HG02759 (cell line): ENCODE data around the gene AQP9.
"Not testable (repeated sequence)": the region's sequence is repeated elsewhere in the genome, so short reads cannot be mapped to it uniquely, and the experiment has no call there.

Source experiments
- ATAC-seq: cut with Tn5 transposase; IDR thresholded peaks from one replicate; pipeline ENCODE4 v1.9.1; 2021; ENCODE audit warnings: mild to moderate bottlenecking, moderate library complexity; ENCODE audit not compliant: unreplicated experiment

Gene AQP9, protein sequence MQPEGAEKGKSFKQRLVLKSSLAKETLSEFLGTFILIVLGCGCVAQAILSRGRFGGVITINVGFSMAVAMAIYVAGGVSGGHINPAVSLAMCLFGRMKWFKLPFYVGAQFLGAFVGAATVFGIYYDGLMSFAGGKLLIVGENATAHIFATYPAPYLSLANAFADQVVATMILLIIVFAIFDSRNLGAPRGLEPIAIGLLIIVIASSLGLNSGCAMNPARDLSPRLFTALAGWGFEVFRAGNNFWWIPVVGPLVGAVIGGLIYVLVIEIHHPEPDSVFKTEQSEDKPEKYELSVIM

DNA sequence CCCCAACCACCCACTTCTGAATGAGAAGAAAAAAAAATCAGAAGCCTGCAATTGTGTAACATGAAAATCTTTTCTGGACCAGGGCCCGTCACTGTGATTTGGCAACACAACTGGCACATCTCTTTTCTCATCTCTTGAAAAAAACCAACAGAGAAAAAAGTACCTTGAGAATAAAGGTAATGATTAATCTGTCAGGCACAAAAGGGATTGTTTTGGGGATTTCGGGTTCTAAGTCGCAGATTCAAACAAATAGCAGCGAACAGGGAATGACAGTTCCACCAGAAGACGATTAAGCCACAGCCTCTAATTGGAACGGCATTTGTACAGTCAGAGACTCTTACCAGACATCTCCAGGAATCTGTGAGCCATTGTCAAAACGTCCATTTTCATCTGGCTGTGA lies at the start of gene AQP9:
Gene AQP9 (plus strand): TSS at position 276 of the 400 bp plus-strand sequence. CDS start 185 bp downstream, outside the sequence.
- ATAC-seq = no peak

DNA sequence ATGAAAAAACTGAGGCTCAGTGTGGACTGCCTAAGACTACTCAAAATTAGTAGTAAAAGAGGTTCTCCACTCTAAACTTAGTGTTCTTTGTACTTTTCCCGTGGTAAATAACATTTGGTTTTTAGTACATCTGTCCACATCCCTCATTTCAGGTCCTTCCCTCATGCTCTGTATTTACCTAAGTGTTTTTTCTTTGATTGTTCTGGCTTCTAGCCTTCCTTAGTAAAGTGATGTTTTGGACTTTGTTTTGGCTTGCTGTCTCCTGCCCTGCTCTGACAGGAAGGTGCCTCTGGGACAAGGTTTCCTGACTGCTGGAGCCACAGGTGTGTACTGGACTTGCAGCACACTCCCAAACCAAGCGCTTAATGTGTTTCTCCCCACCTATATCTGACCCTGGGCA lies 42.8 kb upstream of the AQP9 start:
- ATAC-seq = no peak

DNA sequence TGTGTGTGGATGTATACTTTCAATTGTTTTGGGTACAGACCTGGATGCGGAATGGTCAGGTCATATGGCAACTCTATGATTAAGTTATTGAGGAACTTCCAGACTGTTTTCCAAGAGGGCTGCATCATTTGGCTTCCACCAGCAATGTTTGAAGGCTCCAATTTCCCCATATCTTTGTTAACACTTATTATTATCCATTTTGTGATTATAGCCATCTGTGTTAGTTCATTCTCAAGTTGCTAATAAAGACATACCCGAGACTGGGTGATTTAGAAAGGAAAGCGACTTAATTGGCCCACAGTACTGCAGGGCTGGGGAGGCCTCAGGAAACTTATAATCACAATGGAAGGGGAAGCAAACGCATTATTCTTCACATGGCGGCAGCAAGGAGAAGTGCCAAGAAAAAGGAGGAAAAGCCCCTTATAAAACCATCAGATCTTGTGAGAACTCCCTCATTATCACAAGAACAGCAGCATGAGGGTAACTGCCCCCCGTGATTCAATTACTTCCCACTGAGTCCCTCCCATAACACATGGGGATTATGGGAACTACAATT lies 41.6 kb upstream of the AQP9 start:
- no peak for ATAC-seq

DNA sequence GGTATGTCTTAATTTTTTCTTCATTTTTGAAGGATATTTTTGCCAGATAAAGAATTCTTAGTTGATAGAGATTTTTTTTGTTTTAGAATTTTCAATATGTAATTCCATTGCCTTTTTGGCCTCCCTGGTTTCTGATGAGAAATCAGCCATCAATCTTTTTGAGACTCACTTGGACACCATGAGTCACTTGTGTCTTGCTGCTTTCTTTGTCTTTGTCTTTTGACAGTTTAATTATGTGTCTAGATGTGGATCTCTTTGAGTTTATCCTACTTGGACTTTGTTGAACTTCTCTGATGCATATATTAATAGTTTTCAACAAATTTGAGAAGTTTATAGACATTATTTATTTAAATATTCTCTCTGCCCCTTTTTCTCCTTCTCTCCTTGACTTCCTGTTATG lies 34.7 kb upstream of the AQP9 start:
- ATAC-seq = no peak

DNA sequence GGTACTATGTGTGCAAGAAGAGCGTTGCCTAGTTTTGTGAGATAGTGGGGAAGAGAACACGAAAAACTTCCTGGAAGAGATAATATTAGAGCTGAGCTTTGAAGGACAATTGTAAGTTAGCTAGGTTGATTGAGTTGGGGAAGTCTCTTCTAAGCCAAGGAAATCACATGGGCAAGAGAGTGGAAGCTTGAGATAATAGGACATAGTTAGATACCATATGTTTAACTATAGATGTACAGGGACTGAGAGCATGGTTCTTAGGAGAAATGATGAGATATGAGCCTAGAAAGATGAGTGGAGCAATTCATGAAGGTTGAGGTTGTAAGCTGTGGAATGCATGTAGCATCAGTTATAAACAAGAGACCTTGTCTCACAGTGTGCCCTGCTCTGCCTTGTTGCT lies 30.1 kb upstream of the AQP9 start:
- no peak for ATAC-seq

DNA sequence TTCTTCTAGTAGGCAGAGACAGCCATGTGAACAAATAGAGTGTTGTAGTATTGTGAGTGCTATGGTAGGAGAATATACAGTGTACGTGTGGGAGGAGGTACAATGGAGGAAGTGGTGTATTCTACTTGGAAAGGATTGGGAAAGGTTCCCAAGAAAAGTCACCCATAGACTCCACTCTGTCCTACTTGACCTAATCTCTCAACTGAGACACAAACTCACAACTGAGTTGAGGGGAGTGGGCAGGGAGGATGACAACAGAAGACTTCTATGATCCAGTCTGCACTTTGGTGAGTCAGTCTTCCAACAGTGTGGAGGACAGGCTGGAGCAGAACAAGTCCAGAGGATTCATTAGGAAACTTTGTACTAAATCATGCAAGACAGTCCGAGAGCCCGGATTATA lies 28.8 kb upstream of the AQP9 start:
- no peak for ATAC-seq

DNA sequence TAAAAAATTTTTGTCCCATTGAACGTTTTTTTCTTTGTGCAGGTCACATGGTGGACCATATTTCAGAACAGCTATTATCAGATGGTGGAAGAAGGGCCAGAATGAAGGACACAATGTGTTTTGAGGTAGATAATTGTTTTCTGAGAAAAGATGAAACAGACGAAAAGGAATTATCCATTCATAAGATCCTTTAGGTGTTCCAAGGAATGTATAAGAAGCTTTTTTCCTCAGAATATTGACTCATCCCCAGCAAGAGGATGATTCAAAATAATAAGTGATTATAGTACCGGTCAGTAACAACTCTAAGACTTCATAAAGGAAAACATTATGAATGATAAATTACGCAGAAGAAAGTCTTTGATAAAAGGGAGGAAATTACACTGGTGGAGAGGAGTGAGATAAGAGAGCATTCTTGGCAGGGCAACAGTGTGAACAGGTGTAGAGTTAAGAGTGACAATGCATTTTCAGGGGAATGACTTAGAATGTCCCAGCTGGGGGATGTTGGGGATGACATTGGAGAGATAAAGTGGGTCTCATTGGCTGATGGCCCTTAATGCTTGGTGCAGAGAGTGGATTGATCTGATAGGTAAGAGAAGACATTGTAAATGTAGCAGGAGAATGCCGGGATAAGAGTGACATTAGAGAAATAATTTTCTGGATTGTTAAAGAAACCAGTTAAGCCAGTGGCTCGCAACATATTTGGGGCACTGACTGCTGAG lies 27.0 kb upstream of the AQP9 start:
- no peak for ATAC-seq

DNA sequence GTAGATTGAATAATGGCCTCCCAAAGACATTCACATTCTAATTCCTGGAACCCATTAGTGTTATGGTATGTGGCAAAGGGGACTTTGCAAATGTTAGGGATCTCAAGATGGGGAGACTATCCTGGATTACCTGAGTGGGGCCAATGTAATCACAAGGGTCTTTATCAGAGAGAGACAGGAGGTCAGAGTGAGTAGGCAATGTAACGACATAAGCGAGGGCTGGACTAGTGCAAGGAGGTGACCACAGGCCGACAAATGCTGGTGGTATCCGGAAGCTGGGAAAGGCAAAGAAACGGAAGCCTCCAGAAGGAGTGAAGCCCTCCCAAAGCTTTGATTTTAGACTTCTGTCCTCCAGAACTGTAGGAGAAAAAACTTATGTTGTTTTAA lies 26.5 kb upstream of the AQP9 start:
- no peak for ATAC-seq

DNA sequence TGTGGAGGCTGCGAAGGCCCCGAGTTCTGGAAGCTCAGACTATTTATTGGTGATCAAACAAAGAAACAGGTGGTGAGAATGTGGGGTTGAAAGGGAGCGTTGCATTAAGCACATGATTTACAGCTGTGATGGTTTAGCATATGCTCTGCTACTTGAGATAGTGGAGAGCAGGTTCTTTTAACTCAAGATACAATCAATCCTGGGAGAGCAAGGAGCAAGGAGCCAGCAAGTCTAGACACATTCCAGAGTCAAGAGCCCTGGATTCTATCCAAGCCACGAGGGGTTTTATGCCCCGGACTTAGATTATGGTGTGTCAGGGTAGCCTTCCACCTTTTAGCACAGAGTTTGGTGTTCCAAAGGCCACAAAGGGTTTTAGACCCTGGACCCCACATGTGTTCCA lies 24.8 kb upstream of the AQP9 start:
- not testable (repeated sequence) for ATAC-seq

DNA sequence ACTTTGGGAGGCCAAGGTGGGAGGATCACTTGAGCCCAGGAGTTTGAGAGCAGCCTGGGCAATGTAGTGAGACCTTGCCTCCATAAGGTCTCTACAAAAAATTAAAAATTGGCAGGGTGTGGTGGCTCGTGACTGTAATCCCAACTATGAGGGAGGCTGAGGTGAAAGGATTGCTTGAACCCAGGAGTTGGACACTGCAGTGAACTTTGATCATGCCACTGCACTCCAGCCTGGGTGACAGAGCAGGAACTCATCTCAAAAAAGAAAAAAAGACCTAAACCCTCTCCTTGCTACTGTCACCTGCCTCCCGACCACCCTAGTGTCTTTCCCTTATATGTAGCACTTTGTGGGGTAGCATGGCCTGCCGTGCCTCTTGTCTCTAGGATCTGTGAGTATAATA lies 23.8 kb upstream of the AQP9 start:
- ATAC-seq = no peak

DNA sequence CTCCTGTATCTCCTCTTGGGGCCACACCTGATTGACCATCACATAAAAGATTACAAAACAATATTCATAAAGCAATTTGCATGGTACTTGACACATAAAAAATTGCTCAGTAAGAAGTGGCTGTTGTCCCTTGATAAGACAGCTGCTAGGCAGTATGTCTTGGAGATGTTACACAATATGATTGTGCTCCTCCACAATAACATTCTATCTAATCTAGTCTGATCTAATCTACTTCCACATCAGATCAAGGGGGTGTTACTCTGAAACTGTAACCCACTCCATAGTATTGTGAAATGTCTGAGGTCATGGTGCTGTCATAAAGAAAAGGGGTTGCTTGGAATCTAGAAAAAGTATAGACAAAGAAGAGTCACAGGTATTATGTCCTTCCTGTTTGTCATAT lies 23.4 kb upstream of the AQP9 start:
- ATAC-seq = no peak

DNA sequence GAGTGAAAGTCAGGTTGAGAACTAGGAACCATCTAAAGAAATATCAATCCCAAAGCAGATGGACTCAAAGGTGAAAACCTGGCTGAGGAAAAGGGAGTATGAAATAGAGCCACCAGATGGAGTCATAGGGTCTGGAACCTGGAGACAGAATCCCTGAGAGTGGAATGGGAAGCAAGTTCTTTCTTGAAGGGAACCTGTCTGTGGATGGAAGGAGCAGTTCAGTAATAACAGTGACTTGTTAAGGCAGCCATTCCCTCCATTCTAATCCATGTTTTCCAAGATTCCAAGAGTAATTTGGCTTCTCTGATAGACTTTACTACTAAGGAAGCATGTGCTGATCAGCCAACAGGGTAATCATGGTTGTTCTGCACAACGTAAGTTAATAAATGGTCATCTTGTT lies 22.5 kb upstream of the AQP9 start:
- ATAC-seq = no peak

DNA sequence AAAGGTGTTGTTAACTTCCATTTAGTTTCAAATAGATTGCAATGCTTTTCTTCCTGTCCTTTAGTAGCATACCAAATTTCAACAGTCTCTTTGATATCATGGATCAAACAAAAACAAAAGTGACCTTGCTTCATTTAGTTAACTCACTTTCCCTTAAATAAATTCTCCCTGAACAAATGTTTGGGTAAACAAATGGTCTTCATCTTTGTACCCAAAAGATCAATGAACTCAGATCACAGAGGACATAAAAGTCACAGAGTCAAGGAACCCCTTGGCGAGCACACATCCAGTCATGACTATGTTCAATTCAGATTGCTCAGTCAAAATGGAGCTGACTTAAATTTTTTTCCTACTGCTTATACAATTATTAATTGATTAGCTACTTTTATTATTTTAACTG lies 20.6 kb upstream of the AQP9 start:
- ATAC-seq = no peak

DNA sequence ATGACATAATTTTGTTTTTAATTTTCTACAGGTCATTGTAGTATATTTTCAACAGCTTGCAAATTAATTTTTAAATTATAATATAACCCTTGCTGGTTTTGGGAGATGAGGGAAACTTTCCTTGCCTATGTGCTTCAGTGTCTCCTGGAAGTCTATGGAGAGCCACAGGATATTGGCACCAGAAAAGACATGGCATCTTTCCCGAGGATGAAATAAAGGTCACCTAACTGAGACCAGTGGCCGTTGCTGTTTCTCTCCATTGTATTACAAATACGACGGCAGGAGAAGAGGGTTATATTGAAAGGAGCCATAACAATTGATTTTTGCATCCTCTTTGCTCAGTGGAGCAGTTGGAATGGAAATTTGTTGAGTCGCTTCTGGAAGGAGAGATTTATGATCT lies 19.9 kb upstream of the AQP9 start:
- ATAC-seq = no peak

DNA sequence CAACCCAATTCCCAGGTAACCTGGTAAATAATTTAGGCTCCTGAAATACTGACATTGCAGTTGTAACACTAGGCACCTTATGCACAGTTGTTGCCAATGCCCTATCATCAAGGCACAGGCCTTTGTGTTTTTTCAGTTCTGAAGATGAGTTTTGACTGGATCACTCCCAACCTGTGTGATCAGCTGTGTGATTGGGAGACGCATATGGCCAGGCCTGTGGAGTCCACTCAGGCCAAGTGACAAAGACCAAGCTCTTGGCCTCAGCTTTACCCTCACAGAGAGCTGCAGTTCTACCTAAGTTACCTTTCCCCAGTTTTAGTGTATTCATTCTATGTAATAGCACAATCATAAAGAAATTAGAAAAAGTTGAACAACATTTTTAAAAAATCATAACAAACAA lies 19.2 kb upstream of the AQP9 start:
- no peak for ATAC-seq

DNA sequence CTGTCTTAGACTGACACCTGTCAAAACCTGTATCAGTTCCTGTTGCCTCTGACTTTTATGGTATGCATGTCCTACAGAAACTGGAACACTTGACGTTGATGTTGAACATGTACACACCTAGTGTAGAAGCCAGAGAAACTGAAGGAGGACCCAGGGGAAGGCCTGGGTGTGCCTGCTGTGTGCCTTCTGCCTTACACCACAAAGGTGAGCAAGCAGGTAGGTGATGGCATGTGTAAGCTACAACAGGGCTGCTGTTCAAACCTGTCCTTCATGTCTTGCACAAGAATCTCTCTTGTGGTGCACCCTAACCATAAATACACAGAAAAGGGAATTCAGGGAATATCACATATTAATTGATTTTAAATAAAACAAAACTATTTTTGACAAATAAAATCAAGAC lies 13.6 kb upstream of the AQP9 start:
- no peak for ATAC-seq

DNA sequence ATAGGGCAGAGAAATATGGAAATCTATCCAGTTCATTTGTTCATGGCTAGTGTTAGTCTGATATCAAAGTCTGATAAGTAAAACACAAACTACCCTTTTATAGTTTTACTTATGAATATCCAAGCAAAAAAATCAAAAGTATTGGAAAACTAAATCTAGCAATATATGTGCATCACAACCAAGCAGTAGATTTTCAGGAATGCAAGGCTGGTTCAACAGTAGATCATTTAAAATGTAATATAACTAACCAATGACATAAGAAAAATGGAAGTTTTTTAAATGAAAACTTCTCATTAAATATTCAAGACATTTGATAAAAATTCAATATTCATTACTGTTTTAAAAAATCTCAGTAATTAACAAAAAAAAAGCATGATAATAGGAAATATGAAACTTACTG lies 12.8 kb upstream of the AQP9 start:
- ATAC-seq = no peak

DNA sequence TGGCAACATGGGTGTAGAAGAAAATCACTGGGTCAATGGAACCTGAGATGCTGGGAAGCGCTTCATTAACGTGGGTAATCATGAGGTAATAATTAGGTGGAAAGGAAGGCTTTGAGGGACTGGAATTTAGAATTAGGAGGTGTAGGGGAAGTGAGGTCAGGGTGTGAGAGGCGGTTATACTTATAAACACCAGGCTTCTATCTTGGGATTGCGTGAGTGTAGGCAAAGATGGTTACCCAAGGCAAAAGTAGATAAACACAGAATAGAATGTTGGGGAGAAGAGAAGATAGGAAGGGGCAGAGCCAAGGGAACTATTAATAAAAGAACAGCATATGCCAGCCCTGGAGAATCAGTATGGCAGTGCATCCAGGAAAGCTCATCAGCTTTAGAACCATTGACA lies 3.3 kb upstream of the AQP9 start:
- ATAC-seq = no peak

DNA sequence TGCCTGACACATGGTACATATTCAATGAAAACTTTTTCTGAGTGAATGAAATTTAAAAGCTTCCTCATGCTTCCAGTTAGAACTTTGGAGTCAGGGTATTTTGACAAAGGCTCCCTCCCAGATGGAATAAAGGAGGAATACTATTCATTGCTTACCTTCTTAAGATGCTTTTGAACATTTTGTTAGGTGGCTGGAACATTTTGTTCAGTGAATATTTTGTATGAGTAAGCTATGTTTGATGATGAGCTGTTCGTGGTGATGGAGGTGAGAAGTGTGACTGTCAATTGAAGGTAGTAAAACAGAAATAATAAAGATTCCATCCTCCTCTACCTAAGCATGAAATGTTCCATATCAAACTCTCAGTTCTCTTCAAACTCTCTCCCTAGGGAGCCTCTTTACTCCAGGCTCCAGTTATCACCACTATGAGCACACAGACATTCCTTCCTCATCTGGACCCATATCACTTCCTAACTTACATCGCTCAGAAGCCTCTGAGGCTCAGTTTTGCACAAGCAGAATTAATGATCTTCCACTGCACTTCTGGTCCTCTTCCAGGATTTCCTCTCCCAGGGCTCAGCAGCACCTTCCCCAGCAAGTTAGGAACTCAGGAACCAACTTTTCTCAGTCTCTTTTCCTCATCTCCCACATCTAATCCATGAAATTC lies 2.5 kb upstream of the AQP9 start:
- ATAC-seq = no peak

DNA sequence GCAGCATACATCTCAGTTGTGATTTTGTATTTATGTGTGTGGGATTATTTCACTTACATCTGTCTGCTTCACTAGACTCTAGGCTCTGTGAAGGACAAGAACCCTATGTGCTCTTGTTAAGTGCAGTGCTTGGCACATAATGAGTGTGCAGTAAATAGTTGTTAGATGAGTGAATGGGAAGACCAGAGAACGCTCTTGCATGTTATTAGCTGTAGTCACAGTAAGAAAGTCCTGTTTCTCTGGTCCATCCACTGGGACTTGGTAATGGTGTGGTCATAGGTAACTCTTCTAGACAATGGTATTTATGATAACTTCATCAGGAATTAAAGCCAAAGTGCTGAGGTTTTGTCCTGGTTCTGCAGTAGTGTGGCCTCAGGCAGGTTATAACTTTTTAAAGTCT lies 1.4 kb upstream of the AQP9 start:
- no peak for ATAC-seq

DNA sequence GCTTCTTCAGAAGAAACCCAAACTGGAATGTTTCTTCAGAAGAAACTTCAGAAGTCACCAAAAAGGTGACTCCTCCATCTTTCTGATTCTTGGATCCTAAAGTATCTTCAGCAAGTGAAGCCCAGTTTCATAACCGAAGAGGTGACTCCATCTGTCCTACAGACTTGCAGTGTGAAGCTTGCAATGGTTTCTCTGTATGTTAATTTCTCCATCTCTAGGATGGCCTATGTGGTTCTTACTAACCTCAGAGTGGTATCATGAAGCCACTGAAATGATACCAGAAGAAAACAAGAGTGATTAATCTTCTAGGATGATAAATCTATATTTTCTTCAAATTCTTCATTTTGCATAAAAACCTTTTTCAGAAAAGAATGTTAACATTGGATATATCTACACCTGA lies 495 bp upstream of the AQP9 start:
- no peak for ATAC-seq
